GM20431 (cell line): ENCODE data around the gene FABP6.

ENCODE experiments used
- in situ Hi-C: fragments of 300-500 bp; cut with MseI, MboI; formaldehyde crosslinking; loops from one replicate; pipeline ENCODE4 v1.15.0; 2020; ENCODE audit warnings: low sequenced_read_pairs; ENCODE audit not compliant: unreplicated experiment

Gene FABP6

DNA sequence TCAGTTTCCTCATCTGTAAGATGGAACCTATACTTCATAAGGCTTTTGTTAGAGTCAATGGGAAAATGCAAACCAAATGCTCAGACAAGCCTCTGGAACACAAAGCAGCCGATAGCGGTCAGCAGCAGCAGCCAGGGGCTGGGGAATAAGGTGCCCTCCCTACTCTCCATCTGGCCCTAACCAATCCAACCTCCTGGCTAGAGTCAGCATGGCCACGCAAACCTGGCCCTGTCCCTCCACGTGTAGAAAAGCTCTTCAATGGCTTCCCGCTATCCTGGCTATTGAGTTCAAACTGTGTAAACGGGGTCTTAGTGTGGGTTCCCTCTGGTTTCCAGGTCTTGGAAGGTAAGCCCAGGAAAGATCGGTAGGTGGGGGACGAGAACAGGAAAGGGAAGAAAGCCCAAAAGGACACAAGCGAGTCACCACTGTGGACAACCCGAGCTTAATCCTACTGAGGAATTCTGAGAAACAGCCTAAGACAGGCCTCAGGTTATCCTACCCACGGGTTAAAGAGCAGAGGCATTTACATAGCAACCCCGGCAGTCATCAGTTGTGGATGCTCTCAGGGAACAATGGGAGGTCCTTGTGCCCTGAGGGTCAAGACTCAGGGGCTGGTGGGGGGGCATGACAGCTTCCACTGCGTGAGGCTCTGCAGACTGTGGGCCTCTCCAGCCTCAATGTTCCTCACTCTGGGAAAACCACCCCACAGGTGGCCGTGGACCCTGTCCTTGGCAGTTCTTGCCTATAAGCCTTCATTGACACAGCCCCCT, 30.9 kb downstream of the FABP6 start:
- in situ Hi-C loops, result no loop called here

DNA sequence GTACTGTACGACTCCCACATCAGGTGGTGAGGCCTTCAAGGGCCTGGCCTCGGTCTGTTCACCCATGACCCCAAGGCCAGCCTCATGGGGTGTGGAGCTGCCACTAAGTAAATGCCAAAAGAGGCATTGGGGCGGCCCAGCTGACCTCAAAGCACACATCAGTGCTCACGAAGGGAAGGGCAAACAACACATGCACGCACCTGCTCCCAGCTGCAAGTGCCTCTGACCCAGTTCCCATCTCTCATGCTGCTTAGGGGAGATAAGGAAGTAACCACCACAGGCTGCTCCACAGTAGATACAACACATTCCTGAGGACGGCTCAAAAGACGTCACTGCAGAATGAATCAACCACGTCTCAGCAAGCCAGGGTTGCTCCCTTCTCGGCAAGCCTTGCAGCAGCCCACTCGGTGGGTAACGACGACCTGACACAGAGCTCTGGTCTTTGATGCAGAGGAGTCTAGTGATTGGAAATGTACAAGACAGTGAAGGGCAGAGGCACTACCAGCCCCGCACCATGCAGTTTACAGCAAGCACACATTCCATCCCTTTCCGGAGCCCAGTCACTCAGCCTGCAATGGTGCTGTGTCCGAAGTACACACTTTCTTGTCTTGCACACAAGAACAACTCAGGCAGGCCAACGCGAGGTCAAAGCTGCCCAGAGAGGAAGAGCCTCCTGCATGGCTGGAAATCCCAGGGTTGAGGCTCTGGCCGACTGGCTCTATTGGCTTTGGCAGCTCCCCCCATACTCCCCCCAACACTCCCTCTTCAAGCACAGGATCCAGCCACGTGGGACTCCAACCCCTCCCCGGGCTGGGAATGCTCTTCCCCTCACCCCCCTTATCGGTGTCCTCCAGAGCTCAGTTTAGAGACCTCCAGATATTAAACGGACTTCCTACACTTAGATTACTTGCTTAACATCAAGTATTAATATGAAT, 31.8 kb downstream of the FABP6 start:
- in situ Hi-C loops, result no loop called here

DNA sequence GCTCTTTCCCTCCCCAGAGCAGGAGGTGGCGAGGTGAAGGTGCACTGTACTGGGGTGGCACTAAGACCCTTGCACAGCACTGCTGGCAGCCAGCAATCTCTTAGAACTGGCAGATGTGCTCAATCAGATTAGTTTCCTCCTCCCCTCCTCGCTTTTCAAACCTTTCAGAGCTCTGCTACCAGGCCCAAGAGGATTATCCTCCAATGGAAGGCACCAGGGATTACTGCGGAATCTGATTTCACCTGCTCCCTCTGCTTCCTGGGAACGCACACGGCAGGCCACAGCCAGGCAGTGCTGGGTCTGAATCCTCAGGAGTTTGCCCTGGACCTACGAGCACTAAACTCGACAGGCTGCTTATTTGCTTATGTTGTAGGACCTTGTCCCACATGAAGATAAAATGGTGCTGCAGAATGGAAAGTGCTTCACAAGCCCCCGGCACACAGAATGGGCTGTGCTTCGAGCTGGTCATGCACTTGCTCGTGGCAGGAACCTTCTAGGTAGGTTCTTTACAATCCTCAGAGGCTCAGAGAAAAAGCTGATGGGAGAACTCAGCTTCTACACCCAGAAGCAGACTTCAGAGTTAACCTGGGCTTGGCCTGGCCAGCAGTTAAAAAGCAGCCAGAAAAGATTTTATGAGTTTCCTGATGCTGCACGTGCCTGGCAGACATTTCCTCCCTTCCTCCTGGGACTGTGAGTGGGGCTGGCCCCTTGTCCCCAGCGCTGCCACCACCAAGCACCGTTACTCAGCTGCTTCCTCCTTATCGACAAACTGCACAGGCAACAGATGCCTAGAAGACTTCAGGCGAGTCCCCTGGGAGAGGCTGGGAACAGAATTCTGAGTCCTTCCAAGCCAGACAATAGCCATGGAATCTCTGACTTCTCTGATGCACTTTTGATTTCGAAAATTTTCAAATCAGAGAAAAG, 33.1 kb downstream of the FABP6 start:
- in situ Hi-C loops, result no loop called here

DNA sequence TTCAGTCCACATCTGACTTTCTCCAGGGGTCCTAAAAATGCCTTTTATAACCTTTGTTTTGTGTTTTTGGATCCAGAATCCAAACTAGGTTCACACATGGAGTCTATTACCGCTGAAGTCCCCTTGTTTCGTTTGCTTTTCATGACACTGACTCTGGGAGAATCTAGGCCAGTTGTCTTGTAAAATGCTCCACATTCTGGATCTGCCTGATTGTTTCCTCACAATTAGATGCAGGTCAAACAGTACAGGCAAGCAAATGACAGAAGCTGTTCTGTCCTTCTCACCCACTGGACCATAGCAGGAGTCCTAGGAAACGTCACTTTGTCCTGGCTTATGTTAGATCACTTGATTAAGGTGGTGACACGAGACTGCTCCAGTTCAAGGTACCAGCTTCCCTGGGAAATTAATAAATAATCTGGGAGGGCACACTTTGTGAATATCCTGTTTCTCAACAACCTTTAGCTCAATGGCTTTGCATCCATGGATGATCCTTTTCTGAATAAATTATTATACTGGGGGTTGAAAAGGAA, 34.1 kb downstream of the FABP6 start:
- in situ Hi-C loops, result no loop called here

DNA sequence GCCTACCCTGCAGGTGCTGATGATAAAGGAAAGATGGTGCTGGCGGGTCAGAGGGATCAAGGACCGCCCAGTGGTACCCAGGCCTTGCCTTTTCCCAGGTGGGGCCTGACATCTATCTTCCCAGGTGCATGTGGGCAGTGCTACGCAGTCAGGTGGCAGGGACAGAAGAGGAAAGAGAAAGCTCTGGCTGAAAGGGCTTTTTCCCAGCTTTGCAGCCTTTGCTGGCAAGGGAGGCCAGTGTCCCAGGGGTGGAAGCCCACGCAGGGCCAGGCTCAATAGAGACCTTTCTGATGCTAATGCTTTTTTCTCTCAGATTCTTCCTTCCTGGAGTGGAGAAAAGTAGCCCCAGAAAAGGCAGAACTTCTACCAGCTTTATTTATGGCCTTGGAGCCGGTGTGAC, 36.7 kb downstream of the FABP6 start:
- in situ Hi-C loops, result no loop called here

DNA sequence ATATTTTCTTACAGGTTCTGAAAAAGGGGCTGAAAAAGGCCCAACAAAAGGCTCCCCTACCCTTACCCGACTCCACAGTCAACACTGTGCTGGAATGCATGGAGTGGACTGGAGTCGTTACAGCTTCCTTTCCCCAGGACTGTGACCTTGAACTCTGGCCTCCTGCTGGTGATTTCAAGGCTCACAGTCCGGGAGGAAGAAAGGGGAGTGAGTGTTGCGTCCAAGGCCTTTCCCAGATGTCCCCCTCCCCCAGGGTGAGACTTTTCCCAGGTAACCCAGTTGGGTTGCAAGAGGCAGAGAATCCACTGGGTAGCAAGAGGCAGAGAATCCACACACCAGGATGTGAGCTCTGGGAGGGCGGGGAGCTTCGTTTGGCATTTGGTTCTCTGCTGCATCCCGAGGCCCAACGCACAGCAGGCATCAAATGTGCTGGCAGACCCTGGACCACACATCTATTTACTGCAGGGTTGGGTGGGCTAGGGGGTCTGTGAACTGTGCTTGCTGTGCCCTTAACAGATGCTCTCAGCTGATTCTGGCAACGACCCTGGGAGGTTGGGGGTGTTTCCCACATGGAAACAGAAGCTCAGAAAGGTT, 37.5 kb downstream of the FABP6 start:
- in situ Hi-C loops, result no loop called here

DNA sequence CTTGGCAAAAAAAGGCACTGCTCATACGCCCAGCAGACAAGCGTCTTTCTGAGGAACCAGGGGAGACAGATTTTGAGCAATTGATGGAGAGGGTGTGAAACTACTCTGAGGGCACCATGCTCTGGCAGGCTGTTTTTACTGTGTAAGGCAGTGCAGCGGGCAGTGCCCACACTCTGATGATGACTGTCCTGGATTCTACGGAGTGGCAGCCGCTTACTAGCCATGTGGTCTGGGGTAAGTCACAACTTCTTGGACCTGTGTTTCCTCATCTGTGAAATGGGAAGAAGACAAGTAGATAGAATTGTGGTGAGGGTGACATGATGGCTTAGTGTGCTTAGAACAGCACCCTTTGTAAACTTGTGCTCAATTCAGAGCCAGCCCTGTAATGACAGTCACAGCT, 38.8 kb downstream of the FABP6 start:
- in situ Hi-C loops, result no loop called here

DNA sequence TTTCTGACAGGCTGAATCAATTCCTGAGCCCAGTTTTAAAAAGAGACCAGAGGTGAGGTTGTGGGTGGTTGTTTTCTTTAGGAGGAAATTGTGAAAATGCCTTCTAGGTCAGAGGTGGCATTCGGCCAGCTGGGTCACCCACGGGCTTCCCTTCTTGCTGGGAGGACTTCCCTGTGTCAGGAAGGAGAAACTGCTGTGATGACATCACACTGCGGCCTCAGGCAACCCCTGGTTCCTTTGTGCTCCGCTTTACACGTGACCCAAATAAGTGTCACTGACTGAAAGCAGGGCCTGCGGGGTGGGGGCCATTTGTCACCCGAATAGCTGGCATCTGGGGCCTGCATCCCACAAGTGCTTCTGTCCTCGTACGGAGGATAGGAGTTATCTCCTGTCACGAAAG, 39.7 kb downstream of the FABP6 start:
- in situ Hi-C loops, result no loop called here

DNA sequence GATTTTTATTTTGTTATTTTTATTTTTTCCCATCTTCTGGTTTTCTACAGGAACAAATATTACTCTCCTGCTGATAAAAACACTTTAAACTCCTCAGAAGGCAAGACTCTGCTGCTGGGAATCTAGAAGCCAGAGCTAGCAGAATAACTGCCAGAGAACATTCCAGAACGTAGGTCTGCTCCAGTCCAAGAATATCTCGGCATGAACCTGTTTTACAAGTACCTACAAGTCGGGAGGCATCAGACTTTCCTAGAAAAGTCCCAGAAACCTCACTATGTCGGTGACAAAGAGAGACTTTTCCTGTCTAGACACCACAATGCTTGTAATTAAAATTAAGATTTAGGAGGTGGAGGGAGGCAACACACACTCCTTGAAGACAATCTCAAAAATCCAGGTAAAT, 41.4 kb downstream of the FABP6 start:
- in situ Hi-C loops, result no loop called here

DNA sequence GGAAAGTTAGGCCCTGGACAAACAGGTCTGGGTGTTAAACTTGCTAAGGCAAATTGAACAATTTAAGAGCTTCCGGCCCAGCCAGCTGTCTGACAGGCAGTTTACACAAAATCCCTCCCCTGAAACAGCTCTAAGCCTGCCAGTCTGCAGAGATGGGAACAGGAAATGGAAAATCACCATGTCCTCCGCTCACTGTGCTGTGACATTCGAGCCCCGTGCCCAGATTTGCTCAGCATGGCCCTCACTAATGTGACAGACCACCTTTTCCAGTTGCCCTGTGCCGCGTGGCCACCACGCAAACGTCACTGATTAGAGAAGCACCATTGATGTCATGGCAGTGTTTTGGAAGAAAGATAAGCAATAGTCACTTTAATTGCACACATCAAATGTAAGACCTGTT, 42.1 kb downstream of the FABP6 start:
- in situ Hi-C loops, result no loop called here

DNA sequence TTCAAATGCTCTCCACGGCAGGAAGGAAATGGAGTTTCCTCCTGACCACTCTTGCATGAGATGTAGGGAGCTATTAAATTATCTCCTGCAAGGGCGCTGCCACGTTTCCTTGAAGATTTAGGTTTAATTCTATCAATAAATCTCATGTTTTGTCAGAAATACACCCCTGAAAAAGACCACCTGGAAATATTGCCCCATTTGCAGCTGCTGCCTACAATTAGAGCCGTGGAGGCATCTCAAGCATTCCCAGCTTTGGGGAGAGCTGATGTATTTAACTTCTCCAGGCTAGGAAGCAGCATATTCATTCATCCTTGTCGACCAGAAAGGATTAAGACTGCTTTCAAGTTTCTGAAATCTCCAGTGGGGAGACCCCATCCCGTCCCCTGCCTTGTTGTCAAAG, 42.5 kb downstream of the FABP6 start:
- in situ Hi-C loops, result no loop called here

DNA sequence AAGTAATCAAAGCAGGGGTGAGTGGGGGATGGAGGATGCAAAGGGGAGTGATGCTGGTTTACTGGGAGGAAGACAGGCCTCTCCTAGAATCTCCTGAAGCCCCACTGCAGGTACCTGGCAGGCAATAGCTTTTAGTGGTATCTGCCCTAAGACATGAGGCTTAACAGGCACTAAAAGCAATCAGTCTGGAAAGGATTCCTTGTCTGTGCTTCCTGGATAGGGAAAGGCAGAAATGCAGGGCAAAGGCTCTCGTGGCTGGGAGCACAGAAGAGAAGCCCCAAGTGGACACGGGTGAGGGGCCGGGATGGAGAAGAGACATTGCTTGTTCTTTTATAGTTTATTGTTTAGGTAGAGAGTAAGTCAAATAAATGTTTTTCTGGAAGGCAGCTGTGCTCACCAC, 43.0 kb downstream of the FABP6 start:
- in situ Hi-C loops, result no loop called here

DNA sequence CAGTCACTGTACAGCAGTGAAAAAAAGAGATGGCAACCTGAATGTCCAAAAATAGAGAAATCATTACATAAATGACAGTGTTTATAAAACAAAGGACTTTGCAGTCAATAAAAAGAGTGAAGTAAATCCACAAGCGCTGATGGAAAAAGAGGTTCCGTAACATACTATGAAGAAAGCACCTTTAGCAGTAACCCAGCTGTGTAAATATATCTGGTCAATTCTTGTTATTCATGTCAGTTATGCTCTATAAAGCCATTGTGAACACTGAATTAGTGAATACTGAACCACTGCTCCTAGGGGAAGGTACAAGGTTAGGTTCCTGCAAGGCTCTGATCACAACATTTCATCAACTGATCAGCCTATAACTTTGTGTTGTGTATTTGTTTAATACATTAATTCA, 43.6 kb downstream of the FABP6 start:
- in situ Hi-C loops, result no loop called here

DNA sequence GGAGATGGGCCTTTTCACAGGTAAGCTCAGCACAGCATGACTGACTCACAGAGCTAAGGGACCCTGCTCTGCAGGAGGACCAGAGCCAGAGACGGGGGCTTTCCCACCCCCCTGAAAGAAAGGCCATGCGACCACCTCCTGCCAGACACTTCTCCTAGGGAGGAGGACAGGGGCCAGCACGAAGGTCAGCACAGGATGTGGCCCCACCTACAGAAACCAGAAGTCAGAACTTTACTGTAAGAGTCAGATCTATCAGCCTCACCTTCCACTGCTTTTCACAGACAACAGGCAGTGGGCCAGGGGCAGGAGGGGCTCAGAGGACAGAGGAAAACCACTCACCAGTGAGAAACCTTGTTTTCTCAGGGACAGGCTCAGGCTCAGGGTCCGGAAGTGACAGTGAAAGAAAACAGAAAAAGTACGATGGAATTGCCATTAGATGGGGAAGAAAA, 45.2 kb downstream of the FABP6 start:
- in situ Hi-C loops, result no loop called here

DNA sequence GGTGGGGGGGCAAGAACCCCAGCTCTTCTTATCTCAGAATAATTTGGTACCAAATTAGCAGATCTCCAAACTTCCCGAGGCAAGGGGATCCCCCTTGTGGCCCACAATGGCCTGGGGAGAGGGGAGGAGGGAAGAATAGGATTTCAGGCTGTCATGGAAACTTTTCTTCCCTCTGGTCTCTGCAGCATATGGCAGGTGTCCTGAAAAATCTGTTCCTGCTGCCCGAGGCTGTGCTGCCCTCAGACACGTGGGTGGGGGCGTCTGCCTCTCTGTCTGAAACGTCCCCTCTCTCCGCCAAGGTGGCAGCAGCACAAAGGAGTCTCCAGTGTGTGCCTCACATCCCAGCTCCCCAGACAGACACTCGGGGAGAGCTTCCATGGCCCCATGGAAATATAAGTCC, 49.0 kb downstream of the FABP6 start:
- in situ Hi-C loops, result no loop called here

DNA sequence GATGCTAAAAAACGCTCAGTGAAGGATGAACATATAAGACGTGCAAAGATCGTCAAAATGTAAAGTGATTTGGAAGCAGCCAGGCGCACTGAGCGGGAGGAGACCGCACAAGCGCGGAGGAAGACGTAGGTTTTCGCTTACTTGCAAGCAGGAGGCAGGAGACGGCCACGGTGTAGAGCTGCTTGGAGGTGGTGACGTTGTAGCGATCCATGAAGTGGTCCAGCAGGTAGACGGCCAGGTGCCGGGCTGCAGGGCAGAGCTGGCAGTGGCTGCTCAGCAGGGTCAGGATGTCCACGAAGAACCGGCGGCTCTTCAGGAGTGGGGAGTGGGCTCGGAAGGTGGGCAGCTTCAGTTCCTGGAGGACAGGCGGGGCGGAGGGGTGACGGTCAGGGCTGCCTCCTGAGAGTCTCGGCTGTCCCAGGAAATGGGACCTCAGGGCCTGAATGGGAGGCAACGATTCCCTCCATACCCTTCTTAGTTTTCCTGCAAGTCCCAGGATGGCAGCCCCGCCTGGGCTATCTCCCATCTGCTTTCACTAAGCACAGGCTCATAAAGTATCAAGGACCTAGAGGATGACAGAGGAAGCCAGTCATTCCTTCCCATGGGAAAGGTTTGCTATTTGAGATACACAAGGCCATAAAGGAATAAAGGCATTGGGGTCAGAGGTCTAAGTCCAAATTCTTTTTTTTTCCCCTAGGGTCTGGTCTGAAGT, 51.2 kb downstream of the FABP6 start:
- in situ Hi-C loops, result no loop called here

DNA sequence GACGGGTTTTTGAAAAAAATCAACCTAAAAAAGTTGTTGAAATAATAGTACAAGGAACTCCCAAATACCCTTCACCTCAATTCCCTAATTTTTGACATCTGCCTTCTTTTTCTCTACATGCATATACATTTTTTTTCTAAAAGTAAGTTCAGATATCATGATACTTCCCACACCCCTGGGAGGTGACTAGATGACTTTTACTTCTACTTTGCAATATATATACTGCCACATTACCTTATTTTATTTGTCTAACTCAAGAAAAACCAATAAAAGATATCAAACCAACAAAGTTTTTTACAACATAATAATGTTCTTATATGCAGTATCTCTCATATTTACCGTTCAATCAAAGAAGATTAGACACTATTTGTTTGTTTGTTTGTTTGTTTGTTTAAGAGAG, 52.0 kb downstream of the FABP6 start:
- in situ Hi-C loops, result no loop called here

DNA sequence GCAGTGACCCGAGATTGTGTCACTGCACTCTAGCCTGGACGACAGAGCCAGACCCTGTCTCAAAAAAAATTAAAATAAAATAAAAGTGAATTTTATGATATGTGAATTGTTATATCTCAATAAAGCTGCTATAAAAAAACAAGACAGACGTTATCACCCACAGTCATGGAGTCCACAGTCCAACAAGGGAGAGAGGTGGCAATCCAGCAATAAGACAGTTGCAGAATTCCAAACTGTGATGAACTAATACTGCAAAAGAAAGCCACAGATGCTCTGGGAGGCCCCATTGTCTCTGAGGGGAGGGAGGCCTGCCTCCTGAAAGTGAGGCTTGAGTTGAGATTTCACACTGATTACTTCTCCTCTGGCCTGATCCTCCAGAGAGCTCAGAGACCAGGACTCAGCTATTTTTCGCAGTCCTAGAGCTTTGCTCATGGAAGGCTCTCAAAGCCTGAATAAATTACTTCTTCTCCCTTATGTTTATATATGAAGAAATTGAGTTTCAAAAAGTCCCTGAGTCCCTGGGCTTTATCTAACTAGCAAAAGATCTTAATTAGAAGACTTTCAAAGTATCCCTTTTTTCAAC, 55.1 kb downstream of the FABP6 start:
- in situ Hi-C loops, result no loop called here

DNA sequence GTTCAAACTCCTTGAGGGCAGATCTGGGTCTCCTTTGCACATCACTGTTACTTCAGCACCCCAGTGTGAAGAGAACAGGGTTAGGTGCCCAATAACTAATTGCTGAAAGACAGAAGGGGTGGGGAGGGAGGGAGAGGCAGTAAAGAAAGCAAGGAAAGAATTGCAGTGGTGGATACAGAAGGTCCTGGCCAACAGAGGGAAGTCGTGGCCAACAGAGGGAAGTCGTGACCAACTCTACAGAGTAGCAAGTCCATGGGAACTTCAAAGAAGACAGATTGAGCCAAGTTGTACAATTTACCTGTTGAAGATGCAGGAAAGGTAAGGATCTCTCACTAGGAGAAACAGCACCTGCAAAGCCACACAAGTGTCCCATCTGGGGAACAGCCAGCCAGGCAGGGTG, 56.0 kb downstream of the FABP6 start:
- in situ Hi-C loops, result no loop called here
